Thyroid gland (tissue), 4 donors: ENCODE results near the gene NEK6. TPM values are rescaled to one million over a fixed set of nuclear protein-coding genes. Genes with fewer than 3 reads are reported as not detected.

Source experiments
- DNase-seq, 2 donors: peaks; one replicate each; pipeline ENCODE4 v3.0.0-alpha.2; 2019
- H3K27ac ChIP-seq, 3 donors: fragments of 200-600 bp; sonication (generic); 1 replicate in 2 of 3; 2 replicates in 1 of 3; pipeline ENCODE4 v1.5.1; 2016 to 2019; ENCODE audit warnings: mild to moderate bottlenecking in 1 of 3, moderate library complexity in 1 of 3
- H3K27me3 ChIP-seq: fragments of 200-600 bp; sonication (generic); one replicate; pipeline ENCODE4 v1.5.1; 2019
- H3K36me3 ChIP-seq, 2 donors: fragments of 200-600 bp; sonication (generic); one replicate each; pipeline ENCODE4 v1.5.1; 2016 to 2019
- H3K4me1 ChIP-seq, 2 donors: fragments of 200-600 bp; sonication (generic); one replicate each; pipeline ENCODE4 v1.5.1; 2017 to 2019
- H3K4me3 ChIP-seq, 3 donors: fragments of 200-600 bp; sonication (generic); replicated peaks in 1 of 3; 1 replicate in 2 of 3; 2 replicates in 1 of 3; pipeline ENCODE4 v1.5.1; 2016; ENCODE audit warnings: mild to moderate bottlenecking in 1 of 3
- H3K9me3 ChIP-seq: fragments of 200-600 bp; sonication (generic); one replicate; pipeline ENCODE4 v1.5.1; 2017
- CTCF ChIP-seq, 6 experiments: fragments of 200-600 bp in 3 of 6; fragments of 450-650 bp in 3 of 6; sonication (generic) in 3 of 6; IDR thresholded peaks; one replicate each; pipeline ENCODE4 v1.5.1; 2016 to 2019; ENCODE audit warnings: antibody characterized with exemption in 6 of 6, mild to moderate bottlenecking in 2 of 6, inconsistent platforms in 1 of 6, moderate library complexity in 1 of 6
- POLR2A ChIP-seq, 2 donors: fragments of 450-650 bp; IDR thresholded peaks; one replicate each; pipeline ENCODE4 v1.6.1; 2017; ENCODE audit warnings: antibody characterized with exemption in 2 of 2, mild to moderate bottlenecking in 2 of 2, moderate library complexity in 1 of 2
- WGBS, 2 donors: methylation state at CpG; one replicate each; pipeline ENCODE4 v1.1.5; 2017; 5-methylcytosine and 5-hydroxymethylcytosine counted together
- intact Hi-C: fragments of 100-400 bp; cut with DNase I; formaldehyde crosslinking; loops from one replicate; pipeline ENCODE4 v1.15.1; 2023
- total RNA-seq, 4 donors: library from RNA; depleted of rRNA; stranded (reverse); fragments of >200 nt; gene quantifications; one replicate each; pipeline ENCODE4 v1.2.3, GENCODE V29; 2016

The NEK6 gene
- total RNA-seq, 4 donors from 2014 or later = 10.7 to 12.8 (median 11.0) TPM

GRCh38 chr9:124346347-124347163, 88.8 kb downstream of the NEK6 start:
- Histone ChIP-seq H3K36me3 (peaks cover 15 to 30% of the 10 kb centered on the region in 2 donors), H3K27me3 (no peaks in the 10 kb centered on the region), H3K4me1 (peaks cover 4 to 6% of the 10 kb centered on the region in 2 donors), H3K27ac (no peak overlapping the region), H3K4me3 (no peak overlapping the region), H3K9me3 (no peaks in the 10 kb centered on the region)
- intact Hi-C loops = no loop called here
- 81 to 91% methylated on average over 16 to 20 of the region's 34 CpGs for WGBS, 2 donors
- no peak for DNase-seq
- TF ChIP-seq CTCF (IDR thresholded peaks at IDR 0.05) (no peak), POLR2A (IDR thresholded peaks at IDR 0.05) (no peak)

DNA sequence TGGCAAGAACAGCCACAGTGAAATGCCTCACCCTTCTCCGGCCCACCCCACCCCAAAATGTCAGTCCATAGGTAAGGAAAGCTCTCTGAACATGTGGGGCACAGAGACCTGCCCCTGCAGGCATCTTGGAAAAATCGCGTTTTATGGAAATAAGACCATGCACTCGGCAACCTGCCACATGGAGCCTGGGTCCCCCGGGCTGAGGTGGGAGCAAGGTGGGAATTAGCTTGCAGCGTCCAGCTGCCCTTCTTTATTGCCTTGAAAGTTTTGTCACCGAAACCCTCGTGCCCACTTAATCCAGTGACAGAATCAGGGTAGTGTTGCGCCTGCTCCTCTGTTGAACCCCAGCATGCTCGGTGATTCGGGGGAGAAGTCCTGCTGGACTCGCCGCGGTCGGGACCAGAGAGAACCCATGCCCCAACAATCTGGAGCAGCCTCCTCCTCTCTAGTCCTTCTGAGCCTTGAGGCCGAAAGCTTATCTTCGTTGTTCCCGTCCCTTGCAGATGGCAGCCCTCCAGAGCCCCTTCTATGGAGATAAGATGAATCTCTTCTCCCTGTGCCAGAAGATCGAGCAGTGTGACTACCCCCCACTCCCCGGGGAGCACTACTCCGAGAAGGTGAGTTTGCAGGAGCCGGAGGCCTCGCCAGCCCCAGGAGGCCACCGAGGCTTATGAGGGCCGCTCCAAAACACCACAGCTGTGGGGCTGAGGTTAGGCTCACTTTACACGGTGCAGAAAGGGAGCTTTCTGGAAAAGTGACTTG, 89.6 kb downstream of the NEK6 start:
- DNase-seq = no peak
- WGBS, 2 donors = 88 to 89% methylated on average over 23 of the region's 26 CpGs
- Histone ChIP-seq H3K27me3 (no peaks in the 10 kb centered on the region), H3K4me1 (peaks cover 4 to 6% of the 10 kb centered on the region in 2 donors), H3K27ac (no peak overlapping the region), H3K36me3 (peaks cover 23 to 36% of the 10 kb centered on the region in 2 donors), H3K4me3 (no peak overlapping the region), H3K9me3 (no peaks in the 10 kb centered on the region)
- TF ChIP-seq CTCF (IDR thresholded peaks at IDR 0.05) = no peak
- TF ChIP-seq POLR2A (IDR thresholded peaks at IDR 0.05) = no peak
- intact Hi-C loops = no loop called here

GRCh38 chr9:124347968-124348358, 90.2 kb downstream of the NEK6 start:
- TF ChIP-seq POLR2A (IDR thresholded peaks at IDR 0.05) (no peak), CTCF (IDR thresholded peaks at IDR 0.05) (no peak)
- no peak for DNase-seq
- intact Hi-C loops = no loop called here

DNA sequence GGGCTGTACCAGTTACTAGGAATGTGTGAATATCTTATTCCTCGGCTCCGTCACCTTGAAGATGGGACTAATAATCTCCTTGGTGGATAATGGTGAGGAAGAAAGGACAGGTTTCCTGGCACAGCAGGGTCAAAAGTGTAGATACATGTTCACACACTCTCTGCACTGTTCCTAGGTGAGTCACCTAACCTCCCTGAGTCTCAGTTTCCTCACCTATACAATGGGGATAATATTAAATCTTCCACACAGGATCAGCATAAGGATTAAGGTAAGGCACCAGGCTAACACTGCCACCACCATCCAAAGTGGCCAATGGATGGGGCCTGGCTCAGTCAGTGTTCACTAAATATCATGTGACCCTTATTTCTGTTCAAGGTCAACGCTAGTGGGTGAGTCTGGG, 90.6 kb downstream of the NEK6 start:
- Histone ChIP-seq H3K4me1 (no peaks in the 10 kb centered on the region), H3K9me3 (no peaks in the 10 kb centered on the region), H3K36me3 (peaks cover 31 to 46% of the 10 kb centered on the region in 2 donors), H3K27me3 (no peaks in the 10 kb centered on the region), H3K27ac (no peak overlapping the region), H3K4me3 (no peak overlapping the region)
- WGBS, 2 donors = 97 to 100% methylated on average over 3 of the region's 3 CpGs
- TF ChIP-seq CTCF (IDR thresholded peaks at IDR 0.05) (no peak), POLR2A (IDR thresholded peaks at IDR 0.05) (no peak)
- intact Hi-C loops = no loop called here
- DNase-seq = no peak

More at GRCh38 chr9:124347968-124348358, 90.2 kb downstream of the NEK6 start:
- Histone ChIP-seq H3K36me3 (peaks cover 28 to 42% of the 10 kb centered on the region in 2 donors), H3K9me3 (no peaks in the 10 kb centered on the region), H3K4me3 (no peak overlapping the region), H3K4me1 (peaks cover 0 to under 1% of the 10 kb centered on the region in 2 donors), H3K27ac (no peak overlapping the region), H3K27me3 (no peaks in the 10 kb centered on the region)
- 91 to 92% methylated on average over 6 to 8 of the region's 8 CpGs for WGBS, 2 donors

GRCh38 chr9:124348831-124349230, 91.1 kb downstream of the NEK6 start:
- no peak overlapping the region for H3K4me3 ChIP-seq
- peaks cover 31 to 46% of the 10 kb centered on the region in 2 donors for H3K36me3 ChIP-seq
- intact Hi-C loops = no loop called here
- no peak for DNase-seq
- H3K27me3 ChIP-seq = no peaks in the 10 kb centered on the region
- no peaks in the 10 kb centered on the region for H3K9me3 ChIP-seq
- H3K27ac ChIP-seq = no peak overlapping the region
- 93 to 96% methylated on average over 10 to 12 of the region's 12 CpGs for WGBS, 2 donors
- H3K4me1 ChIP-seq = peaks cover 0 to 3% of the 10 kb centered on the region in 2 donors
- TF ChIP-seq CTCF (IDR thresholded peaks at IDR 0.05) = no peak
- TF ChIP-seq POLR2A (IDR thresholded peaks at IDR 0.05) = no peak
